ENCODE data around the gene ELOVL6.

- no peak for TF ChIP-seq CTCF (IDR thresholded peaks at IDR 0.05)
- TF ChIP-seq POLR2A (IDR thresholded peaks at IDR 0.05): no peak
Measured at GRCh38 chr4:110200689-110201088, 2.3 kb upstream of the ELOVL6 start.
